Body of pancreas (tissue), 4 donors: ENCODE measurements around the gene MAP3K4.

Experiments
- CTCF ChIP-seq, 7 experiments: fragments of 450-650 bp in 4 of 7; fragments of 200-600 bp in 3 of 7; sonication (generic) in 3 of 7; IDR thresholded peaks; one replicate each; pipeline ENCODE4 v1.5.1; 2016 to 2019; ENCODE audit warnings: antibody characterized with exemption in 7 of 7
- POLR2A ChIP-seq, 3 donors: fragments of 450-650 bp; IDR thresholded peaks; one replicate each; pipeline ENCODE4 v1.6.1; 2016; ENCODE audit warnings: antibody characterized with exemption in 3 of 3, mild to moderate bottlenecking in 2 of 3

- TF ChIP-seq CTCF (IDR thresholded peaks at IDR 0.05) = no peak
- TF ChIP-seq POLR2A (IDR thresholded peaks at IDR 0.05) = no peak
These were observed 147.2 kb downstream of the MAP3K4 start for GRCh38 chr6:161138543-161139303.
